Head of caudate nucleus (tissue), 42 donors: Measurements from ENCODE around the gene IL27RA.
A peak's percentile ranks its signal among the peaks of the same experiment; 100 is the strongest.
"Not testable (repeated sequence)": the region's sequence is repeated elsewhere in the genome, so short reads cannot be mapped to it uniquely, and the experiment has no call there.

Experiments
- DNase-seq, 42 donors: peaks; one replicate each; pipeline versions ENCODE4 v3.0.0 to v3.0.0-alpha.2; 2020 to 2021; ENCODE audit warnings: mixed read lengths in 7 of 42
- intact Hi-C: fragments of 100-400 bp; cut with DNase I; formaldehyde crosslinking; loops from one replicate; pipeline ENCODE4 v1.15.0; 2022

IL27RA gene

DNA sequence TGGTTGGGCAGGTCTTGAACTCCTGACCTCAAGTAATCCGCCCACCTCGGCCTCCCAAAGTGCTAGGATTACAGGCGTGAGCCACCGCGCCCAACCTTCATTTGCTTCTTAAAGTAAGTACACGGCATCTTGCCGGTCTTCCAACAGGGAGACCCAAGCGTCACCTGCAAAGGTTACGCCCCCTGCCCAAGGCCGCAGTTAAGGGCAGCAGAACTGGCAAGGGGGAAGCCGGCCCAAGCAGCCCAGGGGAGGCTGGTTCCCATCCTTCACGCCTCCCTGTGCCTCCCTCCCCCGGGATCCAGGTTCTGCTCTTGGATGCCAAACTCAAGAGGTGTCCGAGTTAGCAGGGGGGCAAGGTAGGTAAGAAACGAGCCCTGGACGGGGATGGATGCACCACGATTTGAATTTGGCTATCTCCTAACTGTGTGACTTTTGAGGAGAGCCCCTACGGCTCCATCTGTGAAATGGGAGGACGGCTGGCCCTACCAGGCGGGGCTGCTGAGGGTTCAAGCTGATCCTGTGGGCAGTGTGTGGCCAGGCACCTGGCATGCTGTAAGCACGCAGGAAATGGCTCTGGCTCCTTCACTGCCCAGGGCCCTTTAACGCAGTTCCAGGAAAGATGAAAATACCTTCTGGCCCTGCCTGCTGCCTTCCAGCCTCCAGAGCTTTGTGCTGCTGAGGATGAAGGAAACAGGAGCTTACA lies 34.5 kb upstream of the IL27RA start:
- intact Hi-C loops = no loop called here
- no peak for DNase-seq

DNA sequence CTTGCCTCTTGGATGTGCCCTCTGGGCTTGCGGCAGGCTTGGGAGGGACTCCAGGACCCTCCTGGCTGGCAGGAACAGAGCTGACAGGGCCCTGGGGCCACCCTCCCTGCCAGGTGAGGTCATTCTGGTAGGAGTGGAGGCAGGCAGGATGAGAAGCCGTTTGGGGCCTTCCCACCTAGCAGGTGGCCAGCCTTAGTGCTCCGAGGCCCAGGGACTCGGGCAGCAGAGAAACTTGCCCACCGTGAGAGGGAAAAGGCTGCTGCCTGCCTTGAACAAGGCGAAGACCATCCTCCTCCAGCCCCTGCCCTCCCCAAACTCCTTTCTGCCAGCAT lies 34.0 kb upstream of the IL27RA start:
- no peak for DNase-seq
- intact Hi-C loops = no loop called here

DNA sequence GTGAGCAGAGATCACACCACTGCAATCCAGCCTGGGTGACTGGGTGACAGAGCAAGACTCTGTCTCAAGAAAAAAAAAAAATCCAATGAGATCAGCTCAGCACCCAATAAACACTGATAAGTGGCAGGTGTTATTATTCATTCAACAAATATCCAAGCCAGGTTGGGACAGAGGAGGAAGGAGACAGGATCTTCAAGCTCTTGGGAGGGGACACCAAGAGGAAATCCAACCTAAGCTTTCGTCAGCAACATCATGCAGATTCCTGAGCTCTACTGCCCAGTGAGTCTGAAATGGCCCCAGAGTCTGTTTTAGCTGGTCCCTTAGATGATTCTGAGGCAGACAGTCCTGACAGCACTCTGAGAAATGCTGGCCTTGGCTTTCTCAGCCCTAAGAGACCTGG lies 33.1 kb upstream of the IL27RA start:
- DNase-seq = no peak
- intact Hi-C loops = no loop called here

DNA sequence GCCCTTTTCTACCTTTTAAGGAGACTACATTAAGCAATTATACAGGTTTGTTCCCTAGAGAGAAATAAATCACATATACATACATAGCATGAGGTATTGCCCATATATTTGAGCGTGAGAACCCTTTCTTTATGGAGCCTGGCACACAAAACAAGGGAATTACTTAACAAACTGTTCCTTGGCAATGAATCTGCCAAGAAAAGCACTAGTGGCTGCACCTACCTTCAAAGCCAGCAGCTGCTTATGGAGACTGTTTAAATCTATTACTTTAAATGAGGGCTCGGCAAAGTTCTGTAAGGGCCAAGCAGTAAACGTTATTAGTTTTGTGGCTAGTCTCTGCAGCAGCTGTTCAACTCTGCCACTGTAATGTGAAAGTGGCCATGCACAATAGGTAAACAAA lies 32.5 kb upstream of the IL27RA start:
- DNase-seq = no peak
- intact Hi-C loops = no loop called here

DNA sequence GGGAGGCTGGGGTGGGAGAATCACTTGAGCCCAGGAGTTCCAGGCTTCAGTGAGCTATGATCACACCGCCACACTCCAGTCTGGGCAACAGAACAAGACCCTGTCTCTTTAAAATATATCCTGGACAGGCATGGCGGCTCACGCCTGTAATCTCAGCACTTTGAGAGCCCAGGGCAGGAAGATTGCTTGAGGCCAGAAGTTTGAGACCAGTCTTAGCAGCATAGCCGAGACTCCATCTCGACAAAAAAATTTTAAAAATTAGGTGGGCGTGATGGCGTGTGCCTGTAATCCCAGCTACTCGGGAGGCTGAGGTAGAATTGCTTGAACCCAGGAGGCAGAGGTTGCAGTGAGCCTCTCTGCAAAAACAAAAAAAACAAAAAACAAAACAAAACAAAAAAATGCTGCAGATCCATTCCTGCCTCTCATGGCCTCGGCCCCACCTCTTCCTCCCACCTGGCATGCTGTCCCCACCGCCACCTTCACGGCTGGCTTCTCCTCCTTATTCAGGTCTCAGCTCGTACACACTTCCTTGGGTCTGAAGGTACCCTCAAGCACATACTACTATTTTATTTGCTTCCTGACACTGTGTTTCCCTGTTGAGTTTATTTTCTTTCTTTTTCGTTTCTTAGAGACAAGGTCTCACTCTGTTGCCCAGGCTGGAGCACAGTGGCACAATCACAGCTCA lies 30.7 kb upstream of the IL27RA start:
- no peak for DNase-seq
- intact Hi-C loops = loop anchor here (10.0 kb wide), 2 partner anchors 46 to 74 kb away; partner anchors contain the start of genes DCAF15 and MISP3

DNA sequence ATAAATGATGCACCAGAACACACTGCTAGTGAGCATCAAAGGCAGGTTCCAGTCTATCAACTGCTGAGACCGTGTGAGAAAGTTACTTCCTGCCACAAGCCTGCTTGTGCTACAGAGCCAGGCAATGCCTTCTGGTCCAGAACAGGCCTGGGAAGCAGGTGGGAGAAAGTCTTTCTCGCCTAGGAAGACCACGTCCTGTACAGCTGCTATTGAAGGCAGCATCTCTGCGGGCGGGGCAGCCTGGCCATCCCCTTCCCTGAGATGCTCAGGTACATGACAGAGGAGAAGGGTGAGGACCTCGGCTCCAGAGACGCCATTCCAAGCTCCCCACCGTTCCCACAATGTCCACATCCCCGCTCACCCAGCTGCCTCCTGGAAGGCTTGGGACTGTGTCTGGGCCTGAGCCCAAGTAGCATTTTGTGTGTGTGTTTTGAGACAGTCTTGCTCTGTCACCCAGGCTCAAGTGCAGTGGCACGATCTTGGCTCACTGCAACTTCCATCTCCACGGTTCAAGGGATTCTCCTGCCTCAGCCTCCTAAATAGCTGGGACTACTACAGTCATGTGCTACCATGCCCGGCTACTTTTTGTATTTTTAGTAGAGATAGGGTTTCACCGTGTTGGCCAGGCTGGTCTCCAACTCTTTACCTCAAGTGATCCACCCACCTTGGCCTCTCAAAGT lies 28.9 kb upstream of the IL27RA start:
- no peak for DNase-seq
- intact Hi-C loops = loop anchor here (10.0 kb wide), 2 partner anchors 48 to 72 kb away; partner anchors contain the start of genes DCAF15 and MISP3

DNA sequence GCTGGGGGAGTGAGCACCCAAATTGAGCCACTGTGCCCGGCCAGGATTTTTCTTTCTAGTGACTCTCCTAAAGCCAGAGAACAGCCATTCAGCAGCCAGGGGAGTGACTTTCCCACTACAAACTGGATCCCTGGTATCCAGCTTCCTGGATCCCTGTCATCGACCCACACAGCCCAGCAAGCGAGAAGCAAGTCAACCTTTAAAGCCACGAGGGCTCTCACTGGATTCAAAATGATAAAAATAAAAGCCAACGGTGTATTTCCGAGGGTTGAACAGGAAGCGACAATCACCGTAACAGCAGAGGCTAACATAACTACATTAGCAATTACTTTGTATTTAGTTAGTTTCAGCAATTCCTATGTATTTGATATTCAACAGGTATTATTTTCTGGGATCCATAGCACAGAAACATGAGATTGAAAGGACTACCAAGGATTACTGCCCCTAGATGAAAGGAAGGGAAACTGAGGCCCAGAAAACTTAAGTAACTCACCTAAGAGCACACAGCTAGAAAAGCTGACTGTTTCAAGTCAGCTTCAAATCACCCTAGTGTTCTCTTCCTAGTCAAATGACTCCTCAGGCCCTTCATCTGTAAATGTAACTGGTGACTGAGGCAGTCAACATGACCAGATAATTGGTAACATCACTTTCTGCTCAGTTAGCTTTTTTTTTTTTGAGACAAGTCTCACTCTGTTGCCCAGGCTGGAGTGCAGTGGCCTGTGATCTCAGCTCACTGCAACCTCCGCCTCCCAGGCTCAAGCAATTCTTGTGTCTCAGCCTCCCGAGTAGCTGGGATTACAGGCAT lies 28.1 kb upstream of the IL27RA start:
- intact Hi-C loops = loop anchor here (10.0 kb wide), 2 partner anchors 49 to 71 kb away; partner anchors contain the start of genes DCAF15 and MISP3

DNA sequence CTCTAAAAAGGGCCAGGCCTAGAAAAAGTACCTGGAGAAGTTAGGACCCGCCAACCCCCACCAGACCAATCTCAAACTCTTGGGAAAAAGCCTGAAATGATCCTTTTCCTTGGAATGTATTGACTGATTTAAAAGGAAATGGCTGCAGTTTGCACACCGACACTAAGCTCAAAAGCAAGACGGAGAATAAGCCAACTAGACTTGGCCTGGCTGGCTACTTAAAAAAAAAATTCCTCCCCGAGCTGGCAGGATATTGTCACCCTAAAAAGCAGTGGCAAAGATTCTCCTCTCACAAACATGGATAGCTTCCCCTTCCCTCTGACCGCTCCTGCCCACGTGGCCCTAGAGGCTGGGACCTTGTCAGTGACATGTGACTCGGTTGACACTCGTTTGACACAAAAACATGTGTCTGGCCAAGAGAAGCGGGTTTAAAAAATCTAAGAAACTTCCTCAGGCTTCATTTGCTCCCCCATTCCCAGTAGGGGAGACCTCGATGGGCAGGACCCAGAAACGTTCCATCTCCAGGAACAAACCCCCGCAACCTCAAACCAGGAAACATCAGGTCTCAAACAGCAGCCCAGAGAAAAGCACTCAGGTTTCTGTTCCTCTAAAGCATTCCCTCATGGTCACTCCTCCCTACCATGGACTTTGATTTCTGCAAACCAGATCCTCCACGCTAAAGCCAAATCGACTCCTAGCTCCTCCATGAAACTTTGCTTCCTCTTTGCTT lies 26.8 kb upstream of the IL27RA start:
- DNase-seq = peak in 41 of 42 donors; percentile 22 to 76 (median 59)
- intact Hi-C loops = loop anchor here (10.0 kb wide), 2 partner anchors 50 to 70 kb away; partner anchors contain the start of genes DCAF15 and MISP3

More for the DNA sequence above, 28.1 kb upstream of the IL27RA start:
- DNase-seq = no peak

DNA sequence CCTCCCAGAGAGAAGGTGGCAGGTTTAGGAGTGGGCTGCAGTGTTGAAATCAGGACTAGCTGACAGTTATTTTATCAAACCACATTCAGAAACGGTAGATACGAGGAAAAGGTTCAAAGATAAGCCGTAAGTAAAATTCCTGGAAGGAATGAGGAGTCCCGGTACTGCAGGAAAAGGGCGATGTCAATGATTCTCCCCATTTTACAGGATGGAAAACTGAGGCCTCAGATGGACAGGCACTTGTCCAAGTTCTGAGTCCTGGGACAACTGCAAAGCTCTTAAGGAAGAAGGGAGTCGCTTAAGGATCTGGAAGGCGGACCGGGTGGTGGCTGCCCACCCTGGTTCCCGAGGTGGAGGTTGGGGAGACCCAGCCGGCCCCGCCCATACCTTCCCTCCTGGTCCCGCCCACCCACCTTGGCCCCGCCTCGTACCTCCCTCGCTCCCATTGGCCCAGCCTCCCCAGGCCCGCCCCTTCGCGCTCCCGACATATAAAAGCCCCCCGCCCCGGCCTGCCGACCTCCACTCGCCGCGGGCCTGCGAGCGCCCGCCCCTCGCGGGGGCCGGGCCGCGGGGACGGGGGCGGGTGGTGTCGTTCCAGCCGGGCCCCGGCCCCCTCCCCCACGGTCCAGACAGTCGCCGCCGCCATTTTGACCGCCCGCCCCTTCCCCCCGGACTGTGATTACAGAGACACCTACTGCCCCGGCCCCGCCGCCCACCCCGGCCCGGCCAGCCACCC lies 26.0 kb upstream of the IL27RA start:
- intact Hi-C loops = loop anchor here (10.0 kb wide), 2 partner anchors 51 to 69 kb away; partner anchors contain the start of genes DCAF15 and MISP3
- DNase-seq = peak; percentile 54 to 95 (median 86)

DNA sequence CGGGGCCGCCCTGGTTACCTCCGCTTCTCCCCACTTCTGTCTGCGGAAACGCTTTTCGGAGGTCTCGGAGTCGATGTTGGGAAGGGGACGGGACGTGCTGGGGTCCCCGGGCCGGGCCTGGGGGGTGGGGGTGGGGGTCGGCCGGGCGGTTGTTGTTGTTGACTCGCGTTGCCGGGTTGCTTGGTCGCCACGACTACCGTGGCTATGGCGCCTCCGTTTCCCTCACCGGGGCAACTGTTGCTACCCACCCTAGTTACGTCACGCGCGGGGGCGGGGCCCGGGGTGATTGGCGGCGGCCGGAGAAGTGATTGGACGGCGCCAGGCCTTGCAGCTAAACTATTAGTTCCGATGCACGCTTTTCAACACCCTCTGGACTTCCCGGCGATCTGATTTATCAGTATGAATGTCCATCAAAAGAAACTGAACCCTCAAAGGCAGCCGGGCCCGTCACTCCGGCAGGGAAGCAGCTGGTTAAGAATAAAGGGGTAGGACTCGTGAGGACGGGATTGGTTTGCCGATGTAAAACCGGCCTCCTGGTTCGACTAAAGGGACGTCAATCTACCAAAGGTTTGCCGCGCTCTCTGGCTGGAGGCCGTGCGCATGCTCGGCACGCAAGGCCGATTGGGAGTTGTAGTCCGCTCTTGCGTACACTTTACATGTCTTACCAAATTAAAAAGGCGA lies 25.3 kb upstream of the IL27RA start, which contains the start of gene RFX1:
TSS of gene RFX1 (minus strand) at position 236 of the 681 bp plus-strand sequence. CDS start 12,477 bp downstream, outside the sequence.
- peak; percentile 98 to 100 (median 100) for DNase-seq
- intact Hi-C loops = loop anchor here (10.0 kb wide), 2 partner anchors 51 to 69 kb away; partner anchors contain the start of genes DCAF15 and MISP3

DNA sequence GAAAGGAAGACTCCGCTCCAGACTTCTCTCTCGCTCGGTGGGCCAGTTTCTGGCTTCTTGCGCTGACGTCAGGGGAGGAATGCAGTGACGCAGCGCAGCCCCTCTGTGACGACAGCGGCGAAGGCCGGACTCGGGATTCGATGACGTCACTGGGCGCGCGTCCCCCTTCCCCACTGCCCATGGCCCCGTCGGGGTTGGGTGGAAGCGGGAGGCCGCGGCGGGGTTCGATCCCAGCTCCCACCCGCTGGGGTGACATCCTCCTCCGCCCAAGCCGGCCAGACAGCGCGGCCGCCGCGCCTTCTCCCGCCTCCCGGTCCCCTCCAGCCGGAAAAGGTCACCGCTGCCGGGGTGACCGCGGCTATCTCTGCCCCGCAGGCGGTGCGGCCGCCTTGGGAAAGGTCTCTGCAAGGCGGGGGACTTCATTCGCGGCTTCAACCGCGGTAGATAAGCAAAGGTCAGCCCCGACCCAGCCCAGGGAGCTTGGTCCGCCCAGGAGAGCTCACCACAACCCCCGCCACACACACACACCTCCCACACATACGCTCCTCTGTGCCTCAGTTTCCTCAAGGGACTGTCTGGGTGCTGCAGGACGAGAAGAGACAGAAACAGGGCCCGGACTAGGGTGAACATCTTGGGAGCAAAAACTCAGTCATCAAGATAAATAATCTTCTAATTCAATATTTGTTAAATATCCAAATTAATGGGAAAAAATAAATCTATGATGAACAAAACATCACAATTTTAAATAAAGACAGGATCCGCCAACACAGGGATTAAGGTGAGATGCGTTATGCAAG lies 24.6 kb upstream of the IL27RA start:
- peak in 13 of 42 donors; percentile 13 to 89 (median 82) for DNase-seq
- intact Hi-C loops = loop anchor here (10.0 kb wide), 2 partner anchors 52 to 68 kb away; partner anchors contain the start of genes DCAF15 and MISP3

DNA sequence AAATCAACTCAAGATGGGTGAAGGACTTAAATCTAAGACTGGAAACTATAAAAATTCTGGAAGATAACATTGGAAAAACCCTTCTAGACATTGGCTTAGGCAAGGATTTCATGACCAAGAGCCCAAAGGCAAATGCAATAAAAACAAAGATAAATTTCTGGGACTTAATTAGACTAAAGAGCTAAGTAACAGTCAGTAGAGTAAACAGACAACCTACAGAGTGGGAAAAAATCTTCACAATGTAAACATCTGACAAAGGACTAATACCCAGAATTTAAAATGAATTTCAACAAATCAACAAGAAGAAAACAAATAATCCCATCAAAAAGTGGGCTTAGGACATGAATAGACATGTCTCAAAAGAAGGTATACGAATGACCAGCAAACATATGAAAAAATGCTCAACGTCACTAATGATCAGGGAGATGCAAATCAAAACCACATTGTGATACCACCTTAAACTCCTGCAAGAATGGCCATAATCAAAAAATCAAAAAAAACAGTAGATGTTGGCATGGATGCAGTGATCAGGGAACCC lies 19.1 kb upstream of the IL27RA start:
- DNase-seq = no peak
- intact Hi-C loops = no loop called here

DNA sequence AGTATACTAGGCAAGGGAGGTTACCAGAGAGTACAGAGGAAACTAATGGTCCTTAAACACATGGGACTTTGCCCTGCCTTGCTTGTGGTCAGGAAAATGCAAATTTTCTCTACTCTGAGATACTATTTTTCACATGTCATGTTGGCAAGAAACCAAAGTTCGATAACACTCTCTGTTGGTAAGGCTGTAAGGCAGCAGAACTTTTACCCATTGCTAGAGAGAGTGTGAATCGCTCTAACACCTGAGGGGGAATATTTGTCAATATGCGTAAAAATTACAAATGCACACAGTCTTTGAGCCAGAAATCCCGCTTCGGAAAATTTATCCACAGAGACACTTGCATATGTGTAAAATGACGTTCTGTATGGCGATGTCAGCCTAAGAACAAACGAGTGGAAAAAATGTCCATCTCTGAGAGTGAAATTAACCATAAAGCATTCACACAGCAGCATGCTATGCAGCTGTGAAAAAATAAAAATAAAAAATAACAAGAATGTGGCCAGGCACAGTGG lies 16.0 kb upstream of the IL27RA start:
- no peak for DNase-seq
- intact Hi-C loops = no loop called here

DNA sequence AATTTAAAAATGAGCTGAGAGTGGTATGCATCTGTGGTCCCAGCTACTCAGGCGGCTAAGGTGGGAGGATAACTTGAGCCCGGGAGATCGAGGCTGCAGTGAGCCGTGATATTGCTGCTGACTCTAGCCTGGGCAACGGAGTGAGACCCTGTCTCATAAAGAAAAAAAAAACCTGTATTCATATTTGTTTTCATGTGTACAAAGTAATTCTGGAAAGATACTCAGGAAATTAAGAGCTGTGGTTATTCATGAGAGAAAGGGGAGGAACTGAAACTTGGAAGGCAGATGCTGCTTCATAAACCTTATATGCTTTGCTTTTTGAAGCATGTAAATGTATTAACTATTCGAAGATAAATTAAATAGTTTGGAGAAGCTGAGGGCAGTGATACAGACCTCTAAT lies 12.5 kb upstream of the IL27RA start:
- intact Hi-C loops = no loop called here
- no peak for DNase-seq

DNA sequence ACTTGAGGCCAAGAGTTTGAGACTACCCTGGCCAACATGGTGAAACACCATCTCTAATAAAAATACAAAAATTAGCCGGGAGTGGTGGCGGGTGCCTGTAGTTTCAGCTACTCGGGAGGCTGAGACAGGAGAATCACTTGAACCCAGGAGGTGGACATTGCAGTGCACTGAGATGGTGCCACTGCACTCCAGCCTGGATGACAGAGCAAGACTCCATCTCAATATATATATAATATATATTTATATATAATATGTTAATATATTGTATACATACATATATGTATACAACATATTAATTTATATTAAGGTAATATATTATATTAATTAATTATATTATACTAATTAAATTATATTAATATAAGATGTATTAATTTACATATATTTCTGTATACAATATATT lies 11.8 kb upstream of the IL27RA start:
- DNase-seq = not testable (repeated sequence)

DNA sequence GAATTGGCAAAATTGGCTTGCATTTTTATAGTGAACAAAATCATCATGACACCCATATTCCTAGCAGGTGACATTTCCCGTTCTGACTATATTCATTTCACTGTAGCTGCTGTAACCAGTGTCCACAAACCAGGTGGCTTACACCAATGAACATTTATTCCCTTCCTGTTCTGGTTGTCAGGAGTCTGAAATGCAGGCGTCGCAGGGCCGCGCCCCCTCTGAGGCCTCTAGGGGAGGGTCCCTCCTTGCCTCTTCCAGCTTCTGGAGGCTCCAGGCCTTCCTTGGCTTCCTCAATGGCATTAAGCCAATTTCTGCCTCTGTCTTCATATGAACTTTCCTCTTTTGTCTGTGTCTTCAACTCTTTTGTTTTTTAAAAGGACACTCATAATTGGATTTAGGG lies 10.1 kb upstream of the IL27RA start:
- no peak for DNase-seq
- intact Hi-C loops = no loop called here

More for the DNA sequence above, 11.8 kb upstream of the IL27RA start:
- intact Hi-C loops = not testable (repeated sequence)
